GM10266 (cell line): ENCODE data around the gene DAGLB.
A peak's percentile ranks its signal among the peaks of the same experiment; 100 is the strongest.
"Not testable (repeated sequence)": the region's sequence is repeated elsewhere in the genome, so short reads cannot be mapped to it uniquely, and the experiment has no call there.

Source experiments
- DNase-seq: peaks from one replicate; pipeline ENCODE4 v3.0.0; 2012; ENCODE audit errors: extremely low spot score
- CTCF ChIP-seq: IDR thresholded peaks from 2 replicates; pipeline ENCODE4 v1.5.1; 2012; ENCODE audit warnings: mild to moderate bottlenecking, low read depth; ENCODE audit not compliant: control insufficient read depth, insufficient read depth; ENCODE audit errors: missing control alignments

DAGLB gene

GRCh38 chr7:6402041-6402440 is 45.7 kb downstream of the DAGLB start:
- TF ChIP-seq CTCF, result no peak
- no peak for DNase-seq

GRCh38 chr7:6401536-6401935 is 46.2 kb downstream of the DAGLB start:
- no peak for DNase-seq
- TF ChIP-seq CTCF, result no peak

GRCh38 chr7:6400243-6401105 is 47.3 kb downstream of the DAGLB start:
- not testable (repeated sequence) for DNase-seq

GRCh38 chr7:6399351-6399750 is 48.4 kb downstream of the DAGLB start:
- TF ChIP-seq CTCF, result no peak
- DNase-seq, result no peak

- TF ChIP-seq CTCF, result no peak
- no peak for DNase-seq
Observed at GRCh38 chr7:6398943-6399342, 48.8 kb downstream of the DAGLB start.

- not testable (repeated sequence) for DNase-seq
Observed at GRCh38 chr7:6397759-6398495, 49.8 kb downstream of the DAGLB start.

- DNase-seq, result peak; percentile 2
- no peak for TF ChIP-seq CTCF
Observed at GRCh38 chr7:6395898-6396595, 51.7 kb downstream of the DAGLB start.

- no peak for DNase-seq
- no peak for TF ChIP-seq CTCF
Observed at GRCh38 chr7:6394114-6394513, 53.6 kb downstream of the DAGLB start.
